ENCODE results near the gene PIGO. TPM values are rescaled to one million over a fixed set of nuclear protein-coding genes. Genes with fewer than 3 reads are reported as not detected.
A peak's percentile ranks its signal among the peaks of the same experiment; 100 is the strongest.

The PIGO gene
- total RNA-seq, 2 experiments from 2014 or later = 22.8 to 28.6 TPM

GRCh38 chr9:35103660-35104191 is 7.3 kb upstream of the PIGO start:
- H3K27ac Mint-ChIP-seq = peak overlapping the region; percentile 88

GRCh38 chr9:35102769-35103659 is 6.6 kb upstream of the PIGO start, which contains the start of gene STOML2:
TSS of gene STOML2 (minus strand) at chr9:35103131. CDS start at chr9:35103094, 37 bp downstream.
- Mint-ChIP-seq H3K4me3 (peak within 1 kb of the TSS; percentile 80), H3K4me1 (peaks cover 39% of the 10 kb centered on the region), H3K36me3 (ENCODE audit: low read depth) (peaks cover 51% of the 10 kb centered on the region), H3K27me3 (no peaks in the 10 kb centered on the region), H3K27ac (peak within 1 kb of the TSS; percentile 88), H3K9me3 (no peaks in the 10 kb centered on the region)
- peak; percentile 95 for DNase-seq
- ChIA-PET CTCF (interaction anchor here (1.3 to 3.1 kb wide), 8 partner anchors 9 to 204 kb away, joined by 4 to 28 read pairs (median 6); partner anchors contain the start of genes ATOSB, FANCG and VCP), POLR2A (interaction anchor here (0.9 to 4.8 kb wide), 7 partner anchors 8 to 629 kb away, joined by 3 to 61 read pairs (median 23); partner anchors contain the start of genes ARHGEF39, ATOSB, CREB3 and FANCG)

More at GRCh38 chr9:35103660-35104191, 7.3 kb upstream of the PIGO start:
- Mint-ChIP-seq H3K27me3 (no peaks in the 10 kb centered on the region), H3K36me3 (ENCODE audit: low read depth) (peaks cover 57% of the 10 kb centered on the region), H3K4me3 (peak overlapping the region; percentile 80), H3K4me1 (peaks cover 39% of the 10 kb centered on the region), H3K9me3 (no peaks in the 10 kb centered on the region)
- POLR2A ChIA-PET = interaction anchor here (0.9 to 4.8 kb wide), 6 partner anchors 8 to 629 kb away, joined by 3 to 61 read pairs (median 30); partner anchors contain the start of genes ARHGEF39, ATOSB, CREB3 and FANCG
- no peak for DNase-seq
- CTCF ChIA-PET = interaction anchor here (1.1 to 3.1 kb wide), 9 partner anchors 9 to 204 kb away, joined by 3 to 28 read pairs (median 4); partner anchors contain the start of genes ATOSB, FANCG and VCP

GRCh38 chr9:35102465-35102768 is 6.0 kb upstream of the PIGO start:
- no peaks in the 10 kb centered on the region for H3K9me3 Mint-ChIP-seq
- no peak for DNase-seq
- H3K4me1 Mint-ChIP-seq = peaks cover 44% of the 10 kb centered on the region
- POLR2A ChIA-PET = interaction anchor here (1.4 to 4.8 kb wide), 5 partner anchors 9 to 31 kb away, joined by 6 to 61 read pairs (median 38); partner anchors contain the start of genes ATOSB, FANCG and VCP
- peaks cover 51% of the 10 kb centered on the region for H3K36me3 Mint-ChIP-seq (ENCODE audit: low read depth)
- H3K27me3 Mint-ChIP-seq = no peaks in the 10 kb centered on the region
- CTCF ChIA-PET = interaction anchor here (1.3 to 3.1 kb wide), 7 partner anchors 10 to 203 kb away, joined by 4 to 28 read pairs (median 8); partner anchors contain the start of genes ATOSB, FANCG and VCP
- H3K4me3 Mint-ChIP-seq = peak overlapping the region; percentile 80
- H3K27ac Mint-ChIP-seq = peak overlapping the region; percentile 88

- H3K9me3 Mint-ChIP-seq = no peaks in the 10 kb centered on the region
Observed at GRCh38 chr9:35097573-35097972, 1.2 kb upstream of the PIGO start.

GRCh38 chr9:35091536-35091935 is 4.9 kb downstream of the PIGO start:
- Mint-ChIP-seq H3K4me1 (peaks cover 21% of the 10 kb centered on the region), H3K36me3 (ENCODE audit: low read depth) (peaks cover 40% of the 10 kb centered on the region), H3K27me3 (no peaks in the 10 kb centered on the region), H3K9me3 (no peaks in the 10 kb centered on the region), H3K4me3 (no peak overlapping the region), H3K27ac (no peak overlapping the region)
- ChIA-PET POLR2A (interaction anchor here (0.9 to 10.0 kb wide), 4 partner anchors 10 to 24 kb away, joined by 3 to 132 read pairs (median 34); partner anchors contain the start of genes ATOSB, FANCG and VCP), CTCF (interaction anchor here (1.3 to 2.0 kb wide), 3 partner anchors 11 to 192 kb away, joined by 3 to 6 read pairs (median 5); partner anchors contain the start of genes FANCG and VCP)
- no peak for DNase-seq

More at GRCh38 chr9:35097573-35097972, 1.2 kb upstream of the PIGO start:
- H3K27ac Mint-ChIP-seq = no peak overlapping the region
- no peaks in the 10 kb centered on the region for H3K27me3 Mint-ChIP-seq
- peaks cover 57% of the 10 kb centered on the region for H3K4me1 Mint-ChIP-seq
- CTCF ChIA-PET = interaction anchor here (1.1 to 5.1 kb wide), 8 partner anchors 14 to 198 kb away, joined by 3 to 43 read pairs (median 6); partner anchors contain the start of genes ATOSB, FANCG and VCP
- H3K36me3 Mint-ChIP-seq (ENCODE audit: low read depth) = peaks cover 42% of the 10 kb centered on the region
- peak overlapping the region; percentile 37 for H3K4me3 Mint-ChIP-seq
- DNase-seq = no peak
- POLR2A ChIA-PET = interaction anchor here (0.5 to 10.0 kb wide), 6 partner anchors 13 to 1096 kb away, joined by 3 to 132 read pairs (median 22); partner anchors contain the start of genes ATOSB, FANCG and VCP

- ChIA-PET POLR2A (no interaction called here), CTCF (no interaction called here)
- Mint-ChIP-seq H3K36me3 (ENCODE audit: low read depth) (peaks cover 35% of the 10 kb centered on the region), H3K4me3 (no peak overlapping the region), H3K27ac (no peak overlapping the region), H3K27me3 (no peaks in the 10 kb centered on the region), H3K9me3 (no peaks in the 10 kb centered on the region), H3K4me1 (peaks cover 10% of the 10 kb centered on the region)
- no peak for DNase-seq
Observed at GRCh38 chr9:35089434-35089833, 7.0 kb downstream of the PIGO start.

- peaks cover 11% of the 10 kb centered on the region for H3K4me1 Mint-ChIP-seq
- no peak for DNase-seq
- peaks cover 21% of the 10 kb centered on the region for H3K36me3 Mint-ChIP-seq (ENCODE audit: low read depth)
- no peaks in the 10 kb centered on the region for H3K27me3 Mint-ChIP-seq
- H3K4me3 Mint-ChIP-seq = no peak overlapping the region
- ChIA-PET CTCF (no interaction called here), POLR2A (interaction anchor here (1.2 to 8.6 kb wide), 2 partner anchors 10 to 17 kb away, joined by 4 to 136 read pairs; partner anchors contain the start of gene VCP)
- H3K9me3 Mint-ChIP-seq = no peaks in the 10 kb centered on the region
- H3K27ac Mint-ChIP-seq = no peak overlapping the region
Observed at GRCh38 chr9:35085078-35085477, 11.3 kb downstream of the PIGO start.

GRCh38 chr9:35079426-35080341 is 16.7 kb downstream of the PIGO start, which contains the start of gene FANCG:
TSS of gene FANCG (minus strand) at chr9:35079942. CDS start at chr9:35079524, 418 bp downstream.
- peak; percentile 89 for DNase-seq
- H3K4me3 Mint-ChIP-seq = peak within 1 kb of the TSS; percentile 95
- H3K9me3 Mint-ChIP-seq = no peaks in the 10 kb centered on the region
- ChIA-PET POLR2A (interaction anchor here (0.8 to 8.6 kb wide), 17 partner anchors 11 to 669 kb away, joined by 3 to 136 read pairs (median 6); partner anchors contain the start of genes ARHGEF39, ATOSB, DNAJB5 and PIGO), CTCF (interaction anchor here (0.6 to 3.0 kb wide), 16 partner anchors 8 to 180 kb away, joined by 3 to 43 read pairs (median 5); partner anchors contain the start of genes ATOSB, PIGO, STOML2 and VCP)
- no peaks in the 10 kb centered on the region for H3K27me3 Mint-ChIP-seq
- peak within 1 kb of the TSS; percentile 99 for H3K27ac Mint-ChIP-seq
- H3K36me3 Mint-ChIP-seq (ENCODE audit: low read depth) = peaks cover 31% of the 10 kb centered on the region
- peaks cover 40% of the 10 kb centered on the region for H3K4me1 Mint-ChIP-seq

GRCh38 chr9:35079041-35079425 is 17.4 kb downstream of the PIGO start:
- no peaks in the 10 kb centered on the region for H3K9me3 Mint-ChIP-seq
- H3K36me3 Mint-ChIP-seq (ENCODE audit: low read depth) = peaks cover 38% of the 10 kb centered on the region
- peak overlapping the region; percentile 95 for H3K4me3 Mint-ChIP-seq
- peak; percentile 28 for DNase-seq
- H3K4me1 Mint-ChIP-seq = peaks cover 45% of the 10 kb centered on the region
- H3K27me3 Mint-ChIP-seq = no peaks in the 10 kb centered on the region
- H3K27ac Mint-ChIP-seq = peak overlapping the region; percentile 99
- CTCF ChIA-PET = interaction anchor here (1.0 to 3.0 kb wide), 9 partner anchors 7 to 179 kb away, joined by 3 to 43 read pairs (median 6); partner anchors contain the start of genes ATOSB, PIGO, STOML2 and VCP
- POLR2A ChIA-PET = interaction anchor here (0.8 to 8.6 kb wide), 12 partner anchors 11 to 586 kb away, joined by 3 to 136 read pairs (median 10); partner anchors contain the start of genes ARHGEF39, ATOSB, DNAJB5 and PIGO

- Mint-ChIP-seq H3K9me3 (no peaks in the 10 kb centered on the region), H3K4me1 (peaks cover 55% of the 10 kb centered on the region), H3K4me3 (peak overlapping the region; percentile 95), H3K27me3 (no peaks in the 10 kb centered on the region), H3K36me3 (ENCODE audit: low read depth) (peaks cover 46% of the 10 kb centered on the region), H3K27ac (peak overlapping the region; percentile 16)
- POLR2A ChIA-PET = interaction anchor here (0.8 to 8.6 kb wide), 8 partner anchors 10 to 569 kb away, joined by 3 to 136 read pairs (median 28); partner anchors contain the start of genes ATOSB, PIGO, STOML2 and VCP
- CTCF ChIA-PET = interaction anchor here (3.0 kb wide), 1 partner anchor 18 kb away, joined by 43 read pairs; the partner anchor contains the start of gene PIGO
- no peak for DNase-seq
Observed at GRCh38 chr9:35078066-35078465, 18.3 kb downstream of the PIGO start.

- DNase-seq = no peak
- H3K36me3 Mint-ChIP-seq (ENCODE audit: low read depth) = peaks cover 51% of the 10 kb centered on the region
- H3K4me1 Mint-ChIP-seq = peaks cover 59% of the 10 kb centered on the region
- H3K4me3 Mint-ChIP-seq = peak overlapping the region; percentile 95
- no peaks in the 10 kb centered on the region for H3K27me3 Mint-ChIP-seq
- no peaks in the 10 kb centered on the region for H3K9me3 Mint-ChIP-seq
- ChIA-PET POLR2A (interaction anchor here (1.1 to 8.6 kb wide), 5 partner anchors 9 to 39 kb away, joined by 5 to 136 read pairs (median 61); partner anchors contain the start of genes ATOSB, PIGO, STOML2 and VCP), CTCF (interaction anchor here (0.7 to 0.9 kb wide), 2 partner anchors 18 to 20 kb away, joined by 3 read pairs; partner anchors contain the start of gene PIGO)
- no peak overlapping the region for H3K27ac Mint-ChIP-seq
Observed at GRCh38 chr9:35076848-35077247, 19.5 kb downstream of the PIGO start.
